ENCODE data around the gene PROK2.

The PROK2 gene

GRCh38 chr3:71786551-71786950 lies 1.6 kb upstream of the PROK2 start:
- no peak for DNase-seq (ENCODE audit: low spot score)

DNA sequence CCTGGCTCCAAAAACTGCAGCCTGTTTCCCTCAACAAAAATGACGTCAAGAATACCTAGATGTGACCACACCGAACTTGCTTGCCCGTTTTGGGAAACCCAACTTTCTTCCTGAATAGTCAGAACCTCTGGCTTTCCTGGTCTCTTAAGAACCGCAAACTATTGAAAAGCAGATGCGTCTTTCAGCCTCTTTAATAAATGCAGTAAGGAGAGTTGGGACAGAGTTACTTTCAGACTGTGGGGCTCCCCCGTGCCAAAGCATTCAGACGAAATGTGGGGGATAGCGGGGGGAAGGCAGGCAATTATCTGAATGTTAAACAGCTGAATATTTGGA lies 1.2 kb upstream of the PROK2 start:
- DNase-seq (ENCODE audit: low spot score), result no peak

- no peak for DNase-seq (ENCODE audit: low spot score)
These were observed 726 bp upstream of the PROK2 start for GRCh38 chr3:71785532-71786216.

GRCh38 chr3:71784201-71784913 lies 591 bp downstream of the PROK2 start:
- DNase-seq (ENCODE audit: low spot score), result no peak

- DNase-seq (ENCODE audit: low spot score), result no peak
These were observed 1.8 kb downstream of the PROK2 start for GRCh38 chr3:71783152-71783551.

GRCh38 chr3:71780430-71780829 lies 4.5 kb downstream of the PROK2 start:
- DNase-seq (ENCODE audit: low spot score), result no peak

GRCh38 chr3:71779674-71780377 lies 5.1 kb downstream of the PROK2 start:
- no peak for DNase-seq (ENCODE audit: low spot score)

DNA sequence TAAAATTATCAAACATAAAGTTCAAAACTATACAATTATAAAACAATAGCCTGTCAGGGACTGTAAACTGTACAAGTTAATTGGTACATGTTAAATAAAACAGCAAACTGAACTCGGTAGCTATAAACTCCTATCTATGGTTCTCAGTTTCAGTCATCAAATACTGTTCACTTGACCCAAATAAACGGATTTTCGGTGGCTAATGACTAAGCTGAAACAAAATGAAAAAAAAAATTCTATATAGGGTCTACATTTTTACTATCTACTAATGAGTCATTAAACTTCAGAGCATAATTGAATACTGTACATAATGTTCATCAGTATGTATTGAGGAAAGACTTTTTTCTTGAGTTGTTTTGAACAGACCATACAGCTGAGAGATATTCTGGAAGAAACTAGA lies 6.6 kb downstream of the PROK2 start:
- no peak for DNase-seq (ENCODE audit: low spot score)

GRCh38 chr3:71776538-71776937 lies 8.4 kb downstream of the PROK2 start:
- no peak for DNase-seq (ENCODE audit: low spot score)

GRCh38 chr3:71771884-71772283 lies 13.1 kb downstream of the PROK2 start:
- no peak for DNase-seq (ENCODE audit: low spot score)

- DNase-seq (ENCODE audit: low spot score), result no peak
These were observed 13.8 kb downstream of the PROK2 start for GRCh38 chr3:71771126-71771525.

GRCh38 chr3:71763426-71763825 lies 21.5 kb downstream of the PROK2 start:
- no peak for DNase-seq (ENCODE audit: low spot score)

- no peak for DNase-seq (ENCODE audit: low spot score)
These were observed 24.8 kb downstream of the PROK2 start for GRCh38 chr3:71760140-71760539.

GRCh38 chr3:71759401-71759800 lies 25.5 kb downstream of the PROK2 start:
- no peak for DNase-seq (ENCODE audit: low spot score)

GRCh38 chr3:71758091-71758490 lies 26.9 kb downstream of the PROK2 start:
- no peak for DNase-seq (ENCODE audit: low spot score)

GRCh38 chr3:71754610-71755253 lies 30.2 kb downstream of the PROK2 start:
- DNase-seq (ENCODE audit: low spot score), result no peak

DNA sequence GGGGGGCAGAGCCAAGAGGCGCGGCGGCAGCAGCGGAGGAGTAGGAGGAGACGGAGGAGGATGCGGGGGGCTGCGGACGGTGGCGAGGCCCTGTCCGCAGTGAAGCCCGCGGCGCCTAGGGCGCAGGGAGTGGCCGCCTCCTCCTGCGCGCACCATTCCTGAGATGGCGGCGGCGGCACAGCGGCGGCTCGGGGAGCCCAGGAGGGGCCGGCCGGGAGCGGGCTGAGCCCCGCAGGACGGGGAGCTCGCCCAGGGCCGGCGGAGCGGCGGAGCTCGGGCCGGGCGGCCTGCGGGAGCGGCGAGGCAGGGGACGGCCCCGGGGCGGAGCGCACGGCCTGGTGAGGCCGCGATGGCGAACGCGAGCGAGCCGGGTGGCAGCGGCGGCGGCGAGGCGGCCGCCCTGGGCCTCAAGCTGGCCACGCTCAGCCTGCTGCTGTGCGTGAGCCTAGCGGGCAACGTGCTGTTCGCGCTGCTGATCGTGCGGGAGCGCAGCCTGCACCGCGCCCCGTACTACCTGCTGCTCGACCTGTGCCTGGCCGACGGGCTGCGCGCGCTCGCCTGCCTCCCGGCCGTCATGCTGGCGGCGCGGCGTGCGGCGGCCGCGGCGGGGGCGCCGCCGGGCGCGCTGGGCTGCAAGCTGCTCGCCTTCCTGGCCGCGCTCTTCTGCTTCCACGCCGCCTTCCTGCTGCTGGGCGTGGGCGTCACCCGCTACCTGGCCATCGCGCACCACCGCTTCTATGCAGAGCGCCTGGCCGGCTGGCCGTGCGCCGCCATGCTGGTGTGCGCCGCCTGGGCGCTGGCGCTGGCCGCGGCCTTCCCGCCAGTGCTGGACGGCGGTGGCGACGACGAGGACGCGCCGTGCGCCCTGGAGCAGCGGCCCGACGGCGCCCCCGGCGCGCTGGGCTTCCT lies 31.0 kb downstream of the PROK2 start, which contains the start of gene GPR27:
Gene GPR27, plus strand, starts transcription at position 155 of the 909 bp plus-strand sequence. Its CDS starts 195 bp downstream, at position 350.
- DNase-seq (ENCODE audit: low spot score), result no peak

DNA sequence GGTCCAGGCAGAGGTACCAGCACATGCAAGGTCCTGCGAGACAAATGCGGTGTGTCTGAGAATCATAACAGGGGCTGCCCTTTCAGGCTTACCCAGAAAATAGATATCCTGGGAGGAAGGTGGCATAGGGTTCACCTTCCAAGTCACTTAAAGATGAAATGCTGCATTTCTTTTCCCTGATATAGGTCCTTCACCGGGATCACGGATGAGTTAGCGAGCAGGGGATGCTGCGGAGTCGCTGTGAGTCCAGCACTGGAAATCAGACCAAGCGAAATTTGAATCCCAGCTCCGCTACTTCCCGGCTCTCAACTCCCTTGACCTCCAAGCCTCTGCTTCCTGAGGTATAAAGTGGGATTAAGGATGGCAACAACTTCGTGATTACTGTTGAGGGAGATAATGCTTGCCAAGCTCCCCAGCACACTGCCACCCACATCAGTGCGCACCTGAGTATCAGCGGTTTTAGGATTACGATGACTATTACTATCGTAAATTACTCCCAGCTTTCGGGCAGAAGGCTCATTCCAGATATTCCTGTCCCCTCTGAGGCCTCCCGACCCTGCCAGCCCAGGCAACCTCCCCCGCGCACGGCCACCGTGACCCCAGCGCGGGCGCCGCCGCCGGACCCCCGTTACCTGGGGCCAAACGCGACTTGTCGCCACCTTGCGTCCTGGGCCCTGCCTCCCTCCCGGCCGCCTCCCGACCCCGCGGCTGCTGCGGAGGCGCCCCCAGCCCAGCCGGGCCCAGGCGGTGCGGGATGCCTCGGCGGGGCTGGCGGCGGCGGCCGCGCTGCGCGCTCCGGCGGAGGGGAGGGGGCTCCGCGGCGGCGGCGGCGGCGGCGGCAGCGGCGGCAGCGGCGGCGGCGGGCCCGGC lies 31.9 kb downstream of the PROK2 start:
- DNase-seq (ENCODE audit: low spot score), result no peak

- DNase-seq (ENCODE audit: low spot score), result no peak
These were observed 33.3 kb downstream of the PROK2 start for GRCh38 chr3:71751602-71752001.

DNA sequence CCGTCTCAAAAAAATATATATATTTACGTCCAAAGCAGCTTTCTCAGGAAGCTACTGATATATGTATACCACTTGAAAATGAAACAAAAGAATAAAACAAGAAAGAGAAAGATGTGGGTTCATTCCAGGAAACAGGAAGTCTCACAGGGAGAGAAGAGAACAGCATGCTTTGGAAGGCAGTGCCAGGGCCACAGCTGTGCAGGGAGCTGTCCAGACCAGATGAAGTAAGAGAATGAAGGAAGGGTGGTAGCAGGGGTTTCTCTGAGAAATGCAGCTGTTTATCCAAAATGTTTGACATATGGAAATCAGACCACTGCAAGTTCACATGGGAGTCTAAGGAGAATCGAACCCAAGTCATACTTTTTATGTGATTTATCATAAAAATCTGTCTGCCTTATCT lies 40.2 kb downstream of the PROK2 start:
- no peak for DNase-seq (ENCODE audit: low spot score)

- no peak for DNase-seq (ENCODE audit: low spot score)
These were observed 42.3 kb downstream of the PROK2 start for GRCh38 chr3:71742621-71743020.

Data from left forelimb (tissue), 1 donor.